Measurements from ENCODE around the gene CBLB.

GRCh38 chr3:105767216-105767615 is 101.6 kb downstream of the CBLB start:
- TF ChIP-seq, protein P1, sequence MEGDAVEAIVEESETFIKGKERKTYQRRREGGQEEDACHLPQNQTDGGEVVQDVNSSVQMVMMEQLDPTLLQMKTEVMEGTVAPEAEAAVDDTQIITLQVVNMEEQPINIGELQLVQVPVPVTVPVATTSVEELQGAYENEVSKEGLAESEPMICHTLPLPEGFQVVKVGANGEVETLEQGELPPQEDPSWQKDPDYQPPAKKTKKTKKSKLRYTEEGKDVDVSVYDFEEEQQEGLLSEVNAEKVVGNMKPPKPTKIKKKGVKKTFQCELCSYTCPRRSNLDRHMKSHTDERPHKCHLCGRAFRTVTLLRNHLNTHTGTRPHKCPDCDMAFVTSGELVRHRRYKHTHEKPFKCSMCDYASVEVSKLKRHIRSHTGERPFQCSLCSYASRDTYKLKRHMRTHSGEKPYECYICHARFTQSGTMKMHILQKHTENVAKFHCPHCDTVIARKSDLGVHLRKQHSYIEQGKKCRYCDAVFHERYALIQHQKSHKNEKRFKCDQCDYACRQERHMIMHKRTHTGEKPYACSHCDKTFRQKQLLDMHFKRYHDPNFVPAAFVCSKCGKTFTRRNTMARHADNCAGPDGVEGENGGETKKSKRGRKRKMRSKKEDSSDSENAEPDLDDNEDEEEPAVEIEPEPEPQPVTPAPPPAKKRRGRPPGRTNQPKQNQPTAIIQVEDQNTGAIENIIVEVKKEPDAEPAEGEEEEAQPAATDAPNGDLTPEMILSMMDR (IDR thresholded peaks at IDR 0.05), result no peak
- TF ChIP-seq, protein P2, sequence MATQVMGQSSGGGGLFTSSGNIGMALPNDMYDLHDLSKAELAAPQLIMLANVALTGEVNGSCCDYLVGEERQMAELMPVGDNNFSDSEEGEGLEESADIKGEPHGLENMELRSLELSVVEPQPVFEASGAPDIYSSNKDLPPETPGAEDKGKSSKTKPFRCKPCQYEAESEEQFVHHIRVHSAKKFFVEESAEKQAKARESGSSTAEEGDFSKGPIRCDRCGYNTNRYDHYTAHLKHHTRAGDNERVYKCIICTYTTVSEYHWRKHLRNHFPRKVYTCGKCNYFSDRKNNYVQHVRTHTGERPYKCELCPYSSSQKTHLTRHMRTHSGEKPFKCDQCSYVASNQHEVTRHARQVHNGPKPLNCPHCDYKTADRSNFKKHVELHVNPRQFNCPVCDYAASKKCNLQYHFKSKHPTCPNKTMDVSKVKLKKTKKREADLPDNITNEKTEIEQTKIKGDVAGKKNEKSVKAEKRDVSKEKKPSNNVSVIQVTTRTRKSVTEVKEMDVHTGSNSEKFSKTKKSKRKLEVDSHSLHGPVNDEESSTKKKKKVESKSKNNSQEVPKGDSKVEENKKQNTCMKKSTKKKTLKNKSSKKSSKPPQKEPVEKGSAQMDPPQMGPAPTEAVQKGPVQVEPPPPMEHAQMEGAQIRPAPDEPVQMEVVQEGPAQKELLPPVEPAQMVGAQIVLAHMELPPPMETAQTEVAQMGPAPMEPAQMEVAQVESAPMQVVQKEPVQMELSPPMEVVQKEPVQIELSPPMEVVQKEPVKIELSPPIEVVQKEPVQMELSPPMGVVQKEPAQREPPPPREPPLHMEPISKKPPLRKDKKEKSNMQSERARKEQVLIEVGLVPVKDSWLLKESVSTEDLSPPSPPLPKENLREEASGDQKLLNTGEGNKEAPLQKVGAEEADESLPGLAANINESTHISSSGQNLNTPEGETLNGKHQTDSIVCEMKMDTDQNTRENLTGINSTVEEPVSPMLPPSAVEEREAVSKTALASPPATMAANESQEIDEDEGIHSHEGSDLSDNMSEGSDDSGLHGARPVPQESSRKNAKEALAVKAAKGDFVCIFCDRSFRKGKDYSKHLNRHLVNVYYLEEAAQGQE (IDR thresholded peaks at IDR 0.05; ENCODE audit: insufficient read depth in 1 of 2, low read depth in 2 of 2, low read length in 1 of 2), result no peak
- TF ChIP-seq SIN3A (IDR thresholded peaks at IDR 0.05; ENCODE audit: borderline replicate concordance, insufficient read depth, low read depth, low read length), result no peak
